ENCODE measurements around the gene SDC3.

GRCh38 chr1:30928789-30929134 lies 20.2 kb upstream of the SDC3 start:
- TF ChIP-seq CTCF (IDR thresholded peaks at IDR 0.05; ENCODE audit: low read depth, low read length) (no peak), EZH2phosphoT487 (IDR thresholded peaks at IDR 0.05; ENCODE audit: low read depth) (no peak)

Measured in OCI-LY3 (cell line).